H1 (cell line): ENCODE data around the gene RAI2. TPM values are rescaled to one million over a fixed set of nuclear protein-coding genes. Genes with fewer than 3 reads are reported as not detected.

Experiments
- ASH2L ChIP-seq: fragments of 200-600, 300-600 bp; sonication (generic); IDR thresholded peaks from one replicate; pipeline ENCODE4 v1.7.1; 2017; ENCODE audit warnings: low read length
- polyA plus RNA-seq, 7 experiments: library from polyadenylated mRNA; depleted of rRNA in 3 of 7; stranded (reverse) in 5 of 7; unstranded in 2 of 7; fragments of >200 nt in 5 of 7; fragments of 200-250 nt in 2 of 7; gene quantifications; 1 replicate in 5 of 7; 2 replicates in 1 of 7; 4 replicates in 1 of 7; pipeline versions ENCODE4 v1.2.1 to v1.2.3, GENCODE V29; 2011 to 2013; ENCODE audit warnings: missing spikeins in 2 of 7, mixed read lengths in 2 of 7
- total RNA-seq: library from RNA; stranded (reverse); fragmentation: NEBNext Ultra II Directional; extraction: Animal tissue kit (Norgen Biotek cat#: 25700); gene quantifications from 2 replicates; pipeline ENCODE4 v1.2.1, GENCODE V29; 2021

Gene RAI2
- total and polyA plus RNA-seq, 2 of the 8 experiments (the other 6 are each of a cell fraction or from before 2014, with no cell fraction given) = 0.60 to 2.0 TPM

DNA sequence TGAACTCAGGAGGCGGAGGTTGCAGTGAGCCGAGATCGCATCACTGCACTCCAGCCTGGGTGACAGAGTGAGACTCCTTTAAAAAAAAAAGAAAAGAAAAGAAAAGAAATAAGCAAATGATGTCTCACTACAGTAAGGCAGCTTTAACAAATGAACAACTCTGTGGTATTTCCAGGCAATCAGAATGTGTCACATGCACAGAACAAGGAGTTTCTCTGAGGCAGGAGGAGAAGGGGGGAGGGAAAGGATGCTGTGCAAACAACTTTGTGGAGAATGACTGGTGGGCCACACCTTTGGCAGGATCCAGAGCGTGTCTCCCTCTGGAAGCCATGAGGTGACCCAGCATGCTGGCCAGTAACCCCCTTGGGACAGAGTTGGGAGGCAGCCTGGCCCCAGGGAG, 57.6 kb downstream of the RAI2 start (continued):
- no peak for TF ChIP-seq ASH2L
